ENCODE results near the gene RRP1B.
"Not testable (repeated sequence)": the region's sequence is repeated elsewhere in the genome, so short reads cannot be mapped to it uniquely, and the experiment has no call there.

The RRP1B gene

DNA sequence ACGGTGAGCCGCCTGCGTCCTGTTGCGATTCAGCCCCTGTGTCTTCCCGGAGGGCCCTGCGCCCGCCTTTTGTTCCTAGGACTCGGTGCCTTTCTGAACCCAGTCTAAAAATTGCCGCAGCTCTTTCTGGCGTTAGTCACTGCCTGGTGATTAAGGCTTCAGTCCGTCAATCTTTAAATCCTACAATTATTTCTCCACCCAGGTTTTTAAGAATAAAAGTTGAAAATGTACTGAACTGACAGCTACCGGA, 43.4 kb downstream of the RRP1B start:
- no peak for DNase-seq

DNA sequence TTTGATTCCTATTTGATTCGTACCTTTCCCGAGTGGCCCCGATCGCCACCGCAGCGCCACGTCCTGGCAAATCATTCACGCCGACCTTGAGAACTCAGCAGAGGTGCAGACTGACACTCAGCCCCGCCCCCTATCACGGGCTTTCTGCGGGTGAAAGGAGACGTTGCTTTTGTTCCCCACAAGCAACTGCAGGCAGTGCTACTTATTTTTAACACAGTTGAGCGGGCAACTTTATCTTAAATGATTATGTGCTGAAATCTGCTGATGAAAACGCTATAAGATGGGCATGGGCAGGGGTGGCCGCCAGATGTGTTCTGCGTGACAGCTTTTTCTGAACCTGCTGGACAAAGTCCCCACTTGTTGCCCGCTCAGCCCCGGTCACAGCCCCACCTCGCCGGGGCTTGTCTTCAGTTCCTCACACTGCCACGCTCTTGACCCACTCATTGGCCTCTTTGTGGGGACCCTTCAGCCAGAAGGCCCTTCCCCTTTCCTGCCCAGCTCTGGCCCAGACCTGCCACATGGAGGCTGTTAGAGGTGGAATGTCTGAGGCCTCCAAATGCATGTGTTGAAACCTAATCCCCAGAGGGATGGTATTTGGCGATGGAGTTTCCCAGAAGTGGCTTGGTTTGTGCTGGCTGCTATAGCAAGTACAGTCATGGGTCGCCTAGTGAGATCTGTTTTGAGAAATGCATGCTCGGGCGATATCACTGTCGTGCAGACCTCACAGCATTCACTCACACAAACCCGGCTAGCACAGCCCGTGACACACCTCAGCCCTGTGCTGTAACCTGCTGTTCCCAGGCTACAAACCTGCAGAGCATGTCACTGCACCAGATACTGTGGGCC, 43.9 kb downstream of the RRP1B start:
- no peak for DNase-seq

DNA sequence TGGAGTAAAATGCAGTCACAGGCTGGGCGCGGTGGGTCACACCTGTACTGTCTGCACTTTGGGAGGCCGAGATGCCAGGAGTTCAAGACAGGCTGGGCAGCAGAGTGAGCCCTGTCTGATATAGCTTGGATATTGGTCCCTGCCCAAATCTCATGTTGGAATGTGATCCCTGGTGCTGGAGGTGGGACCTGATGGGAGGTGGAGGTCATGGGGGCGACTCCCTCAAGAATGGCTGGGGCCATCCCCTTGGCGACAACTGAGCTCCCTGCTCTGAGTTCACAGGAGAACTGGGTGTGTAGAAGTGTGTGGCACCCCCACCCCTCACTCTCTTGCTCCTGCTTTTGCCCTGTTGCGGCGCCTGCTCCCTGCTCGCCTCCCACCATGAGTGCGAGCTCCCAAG, 48.1 kb downstream of the RRP1B start:
- DNase-seq = no peak

DNA sequence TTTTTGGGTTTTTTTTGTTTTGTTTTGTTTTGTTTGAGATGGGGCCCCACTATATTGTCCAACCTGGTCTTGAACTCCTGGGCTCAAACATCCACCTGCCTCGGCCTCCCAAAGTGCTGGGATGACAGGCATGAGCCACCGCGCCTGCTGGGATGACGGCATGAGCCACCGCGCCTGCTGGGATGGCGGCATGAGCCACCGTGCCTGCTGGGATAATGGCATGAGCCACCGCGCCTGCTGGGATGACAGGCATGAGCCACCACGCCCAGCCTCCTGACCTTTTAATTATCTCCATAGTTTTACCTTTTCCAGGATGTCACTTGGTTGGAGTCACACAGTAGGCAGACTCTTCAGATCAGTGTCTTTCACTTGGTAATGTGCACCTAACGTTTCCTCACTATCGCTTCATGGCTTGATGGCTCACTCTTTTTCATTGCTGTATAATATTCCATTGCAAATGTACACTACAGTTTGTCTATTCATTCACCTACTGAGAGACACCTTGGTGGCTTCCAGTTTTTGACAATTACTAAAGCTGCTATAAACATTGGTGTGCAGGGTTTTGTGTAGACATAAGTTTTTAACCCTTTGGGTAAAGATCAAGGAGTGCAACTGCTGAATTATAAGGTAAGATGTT, 49.5 kb downstream of the RRP1B start:
- no peak for DNase-seq

DNA sequence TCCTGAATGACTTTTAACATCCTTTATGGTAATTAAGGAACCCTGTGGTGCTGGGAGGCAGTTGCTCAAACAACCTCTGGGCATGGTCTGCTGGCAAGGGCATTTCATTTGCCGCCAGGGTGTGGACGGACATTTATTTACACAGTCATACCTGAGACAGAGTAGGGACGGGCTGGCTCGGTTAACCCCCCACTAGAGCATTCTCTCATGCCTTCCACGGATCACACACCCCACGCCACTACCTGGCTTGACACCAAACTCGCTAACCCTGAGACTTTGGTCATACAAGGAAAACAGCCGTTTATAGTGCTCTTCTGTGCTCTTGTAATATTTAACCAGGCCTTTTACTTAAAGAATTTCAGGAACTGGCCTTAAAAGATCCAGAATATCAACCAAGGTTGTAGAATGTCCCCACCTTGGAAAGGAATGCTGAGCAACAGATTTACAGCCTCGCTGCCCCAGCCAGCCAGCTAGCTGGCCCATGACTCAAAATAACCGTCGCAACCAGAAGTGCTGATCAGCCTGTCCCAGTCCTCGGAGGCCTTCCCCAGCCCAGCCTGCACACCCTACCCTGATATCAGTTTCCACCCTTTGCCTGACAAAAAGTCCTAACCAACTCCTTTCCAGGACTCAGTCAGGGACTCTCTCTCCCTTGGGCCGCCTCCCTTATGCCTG, 53.0 kb downstream of the RRP1B start:
- no peak for DNase-seq

DNA sequence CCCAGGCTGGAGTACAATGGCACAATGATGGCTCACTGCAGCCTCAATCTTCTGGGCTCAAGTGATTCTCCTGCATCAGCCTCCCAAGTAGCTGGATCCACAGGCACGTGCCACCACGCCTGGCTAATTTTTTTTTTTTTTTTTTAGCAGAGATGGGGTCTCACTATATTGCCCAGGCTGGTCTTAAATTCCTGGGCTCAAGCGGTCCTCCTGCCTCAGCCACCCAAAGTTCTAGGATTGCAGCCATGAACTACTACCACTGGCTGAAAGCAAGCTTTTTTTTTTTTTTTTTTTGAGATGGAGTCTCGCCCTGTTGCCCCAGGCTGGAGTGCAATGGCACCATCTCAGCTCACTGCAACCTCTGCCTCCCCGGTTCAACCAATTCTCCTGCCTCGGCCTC, 53.8 kb downstream of the RRP1B start:
- DNase-seq = not testable (repeated sequence)

DNA sequence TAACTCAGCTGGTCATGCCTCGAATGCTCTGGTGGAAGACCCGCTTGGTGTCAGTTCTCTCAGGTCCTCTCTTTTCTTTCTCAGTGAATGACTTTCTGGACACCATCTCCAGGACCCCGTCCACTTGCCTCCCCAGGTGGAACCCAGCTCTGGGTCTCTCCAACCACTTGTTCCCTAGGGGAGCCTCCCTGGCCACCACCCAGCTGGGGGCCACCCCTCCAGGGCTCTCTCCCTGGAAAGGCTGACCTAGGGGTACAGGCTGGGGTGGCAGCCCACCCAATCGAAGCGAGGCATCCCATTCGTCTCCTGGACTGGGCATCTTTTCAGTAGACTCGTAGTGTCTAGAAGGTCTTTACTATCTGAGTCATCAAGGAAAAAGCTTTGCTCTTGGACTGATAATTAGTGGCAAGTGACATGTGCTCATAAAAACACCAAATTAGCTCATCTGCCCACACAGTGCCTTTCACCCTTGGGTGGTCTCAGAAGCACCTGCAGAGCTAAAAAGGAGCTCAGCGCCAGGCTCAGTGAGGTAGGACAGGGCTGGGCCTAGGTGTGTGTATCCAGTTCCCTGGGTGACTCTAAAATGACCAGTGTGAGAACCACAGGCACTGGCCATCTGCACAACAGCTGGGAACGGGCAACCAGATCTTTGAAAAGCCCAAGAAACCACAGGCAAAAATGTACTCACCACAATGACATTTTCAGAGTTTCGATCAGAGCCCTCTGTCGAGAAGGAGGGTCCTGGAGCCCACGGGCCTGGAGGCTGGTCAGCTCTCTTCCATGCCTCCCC, 57.2 kb downstream of the RRP1B start:
- DNase-seq = no peak

DNA sequence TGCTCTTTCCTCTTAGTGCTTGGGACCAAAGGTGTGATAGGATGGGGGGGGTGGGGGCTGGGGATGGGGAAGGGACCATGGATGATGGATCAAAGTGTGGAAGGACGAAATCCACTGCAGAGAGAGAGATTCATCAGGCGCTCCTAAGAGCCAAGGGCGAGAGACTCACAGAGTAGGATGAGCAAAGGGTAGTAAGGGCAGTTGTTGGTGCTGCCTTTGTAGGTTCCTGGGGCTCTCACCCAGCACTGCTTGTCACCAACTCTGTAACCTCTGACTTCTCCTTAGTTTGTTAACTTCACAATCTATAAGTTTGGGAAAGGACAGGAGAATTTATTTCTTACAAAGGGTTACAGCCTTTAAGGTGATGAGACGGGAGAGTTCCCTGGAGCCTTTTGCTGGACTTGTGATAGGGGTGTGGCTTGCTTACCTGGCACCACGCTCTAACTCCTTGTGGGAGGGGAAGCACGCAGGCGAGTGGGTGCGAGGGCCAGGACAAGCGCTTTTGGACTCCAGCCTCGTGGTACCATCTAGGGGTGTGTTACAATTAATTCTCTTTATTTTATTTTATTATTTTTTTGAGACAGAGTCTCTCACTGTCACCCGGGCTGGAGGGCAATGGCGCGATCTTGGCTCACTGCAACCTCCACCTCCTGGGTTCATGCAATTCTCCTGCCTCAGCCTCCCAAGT, 58.0 kb downstream of the RRP1B start:
- no peak for DNase-seq

DNA sequence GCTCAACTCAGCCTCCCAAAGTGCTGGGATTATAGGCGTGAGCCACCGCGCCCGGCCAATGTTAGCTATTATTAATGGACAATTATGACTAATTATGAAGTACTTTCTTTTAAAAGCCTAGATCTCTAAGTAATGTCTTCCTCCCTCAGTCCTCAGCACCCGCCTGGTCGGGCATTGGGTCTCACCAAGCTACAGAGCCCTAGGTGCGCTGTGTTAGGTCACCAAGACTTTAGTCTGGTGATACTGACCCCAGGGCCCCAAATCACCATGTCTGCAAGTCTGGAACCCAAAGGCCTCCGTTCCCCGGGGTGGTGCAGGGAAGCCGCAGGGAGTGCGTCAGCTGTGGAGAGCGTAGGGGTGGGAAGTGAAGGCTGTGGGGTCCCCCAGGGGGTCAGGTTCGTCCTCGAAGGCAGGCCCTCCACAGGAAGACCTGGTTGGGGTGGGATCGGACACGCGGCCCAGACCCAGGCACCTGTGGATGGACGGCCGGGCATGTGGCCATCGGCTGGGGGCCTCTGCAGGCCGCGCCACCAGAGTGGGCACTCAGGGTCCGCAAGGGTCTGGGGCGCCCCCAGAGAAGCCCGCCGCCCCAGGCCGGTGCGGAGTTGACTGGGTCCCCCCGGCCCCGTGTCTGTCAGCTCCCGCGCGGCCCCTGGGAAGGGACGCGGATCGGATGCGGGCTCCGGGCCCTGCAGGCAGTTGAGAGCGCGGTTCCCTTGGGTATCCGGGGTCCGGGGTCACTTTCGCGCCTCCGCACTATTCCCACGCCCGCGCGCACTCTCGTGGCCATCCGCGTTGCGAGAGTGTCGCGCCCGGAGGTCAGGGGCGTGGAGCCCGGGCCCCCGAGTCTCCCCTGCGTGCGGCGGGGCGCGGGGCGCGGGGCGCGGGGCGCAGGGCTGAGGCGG, 58.9 kb downstream of the RRP1B start:
- DNase-seq = no peak

DNA sequence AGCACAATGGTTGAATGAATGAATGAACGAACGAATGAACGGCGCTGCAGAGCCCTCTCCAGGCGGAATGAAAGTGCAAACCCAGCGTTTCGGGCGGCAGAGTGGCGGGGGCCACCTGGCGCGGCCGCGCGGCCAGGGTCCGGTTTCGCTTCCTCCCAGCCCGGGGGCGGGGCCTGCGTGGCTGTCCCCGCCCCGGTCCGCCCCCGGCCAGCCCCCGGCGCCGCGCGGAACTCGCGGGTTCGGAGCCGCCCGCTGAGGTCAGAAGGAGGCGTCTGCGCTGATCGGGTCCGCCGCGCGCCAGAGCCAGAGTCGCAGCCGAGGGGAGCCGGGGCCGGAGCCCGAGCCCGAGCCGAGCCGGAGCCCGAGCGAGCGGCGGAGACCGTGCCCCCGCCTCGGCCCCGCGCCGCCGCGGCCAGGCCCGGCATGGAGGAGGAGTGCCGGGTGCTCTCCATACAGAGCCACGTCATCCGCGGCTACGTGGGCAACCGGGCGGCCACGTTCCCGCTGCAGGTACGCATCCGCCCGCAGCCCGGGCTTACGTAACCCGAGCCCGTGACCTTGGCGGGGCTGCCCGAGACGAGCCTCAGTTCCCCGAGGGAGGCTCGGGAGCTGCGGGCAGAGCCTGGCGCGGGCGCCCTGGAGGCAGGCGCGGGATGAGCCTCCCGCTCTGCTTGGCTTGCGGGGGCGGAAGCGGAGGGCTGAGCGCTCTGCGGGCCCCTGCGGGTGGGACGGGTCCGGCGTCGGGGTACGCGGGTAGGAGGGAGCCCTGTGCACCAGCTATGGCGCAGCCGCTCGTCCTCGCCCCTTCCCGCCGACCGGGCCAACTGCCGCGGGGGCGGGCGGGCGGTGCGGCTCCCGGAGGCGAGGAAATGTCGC, 59.8 kb downstream of the RRP1B start, which contains the start of gene PDXK:
PDXK (plus strand) TSS at position 258 of the 876 bp plus-strand sequence; CDS start at position 424, 166 bp downstream.
- peak; percentile 83 for DNase-seq

DNA sequence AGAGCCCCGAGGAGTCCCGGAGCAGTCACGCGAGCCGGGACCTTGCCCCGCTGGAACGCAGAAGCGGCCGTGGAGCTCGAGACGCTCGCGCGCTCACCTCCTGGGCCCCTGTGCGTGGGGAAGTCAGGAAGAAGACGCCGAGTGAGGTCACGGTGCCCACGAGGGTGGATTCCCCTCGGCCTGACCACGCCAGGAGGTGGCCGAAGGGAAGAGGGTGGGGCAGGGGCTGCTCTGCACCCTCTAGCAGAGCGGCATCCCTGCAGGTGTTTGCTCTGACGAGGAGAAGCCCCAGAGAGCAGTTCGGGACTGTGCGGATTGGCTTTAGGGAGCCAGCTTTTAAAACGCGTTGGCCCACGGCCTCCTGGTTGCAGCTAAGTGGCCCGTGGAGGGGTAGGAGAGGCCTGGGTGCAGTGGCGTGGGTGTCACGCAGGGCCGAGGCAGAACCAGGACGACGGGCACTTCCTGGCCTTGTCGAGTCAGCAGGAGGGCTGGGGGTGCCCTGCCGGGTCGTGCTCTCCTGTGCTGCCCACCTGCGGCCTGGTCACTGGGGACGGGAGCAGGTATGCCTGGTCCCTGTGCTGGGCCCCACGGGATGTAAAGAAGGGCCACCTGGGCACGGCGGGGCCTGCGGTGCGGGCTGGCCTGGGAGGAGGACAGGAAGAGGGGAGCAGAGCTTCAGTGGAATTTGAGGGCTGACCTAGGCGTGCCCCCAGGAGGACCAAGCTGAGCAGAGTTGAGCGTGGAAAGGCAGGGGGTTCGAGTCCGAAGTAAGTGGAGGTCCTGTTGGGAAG, 60.6 kb downstream of the RRP1B start:
- DNase-seq = no peak

DNA sequence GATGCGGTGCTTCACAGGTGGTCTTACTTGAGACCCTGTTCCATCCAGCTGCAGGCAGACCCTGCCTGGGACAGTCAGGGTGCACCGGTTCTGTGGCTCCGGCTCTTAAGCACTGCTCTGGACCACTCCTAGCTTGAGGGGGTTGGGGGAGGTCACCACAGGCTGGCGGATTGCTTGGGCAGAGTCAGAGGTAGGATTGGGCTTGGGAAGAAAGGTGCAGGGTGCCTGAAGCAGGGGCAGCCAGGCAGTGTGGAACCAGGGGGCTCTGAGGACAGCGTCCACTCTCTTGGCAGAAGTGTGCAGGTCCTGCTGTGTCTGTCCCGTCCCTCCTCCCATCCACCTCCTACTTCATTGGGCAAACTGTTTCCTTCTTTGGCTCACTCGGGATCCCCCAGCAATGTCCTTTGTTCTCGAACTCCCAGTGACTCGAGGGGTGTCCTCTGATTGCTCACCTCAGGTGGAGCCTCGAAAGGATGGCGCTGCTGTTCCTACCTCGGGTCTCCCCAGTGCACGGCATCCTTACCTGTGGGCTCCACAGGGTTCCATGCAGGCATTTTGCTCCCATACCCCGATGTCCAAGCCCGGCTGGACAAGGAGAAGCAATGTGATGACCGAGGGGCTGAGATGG, 61.3 kb downstream of the RRP1B start:
- DNase-seq = no peak

DNA sequence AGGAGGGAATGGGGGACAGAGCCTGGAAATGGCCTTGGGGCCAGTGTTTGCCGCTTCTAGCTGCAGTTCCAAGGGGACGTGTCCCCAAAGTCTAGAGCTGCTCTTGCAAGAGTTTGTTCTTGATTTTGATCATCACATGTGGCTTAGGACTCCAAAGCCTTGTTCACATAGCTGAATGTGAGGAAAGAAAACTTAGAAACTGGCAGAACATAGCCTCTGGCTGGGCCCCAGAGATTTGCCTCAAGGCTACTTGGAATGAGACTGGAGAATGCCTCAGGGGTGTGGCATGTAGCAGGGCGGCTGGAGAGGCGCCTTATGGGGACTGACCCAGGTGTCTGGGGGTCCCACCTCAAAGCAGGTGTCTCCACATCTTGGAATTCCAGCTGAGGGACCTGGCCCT, 61.8 kb downstream of the RRP1B start:
- no peak for DNase-seq

DNA sequence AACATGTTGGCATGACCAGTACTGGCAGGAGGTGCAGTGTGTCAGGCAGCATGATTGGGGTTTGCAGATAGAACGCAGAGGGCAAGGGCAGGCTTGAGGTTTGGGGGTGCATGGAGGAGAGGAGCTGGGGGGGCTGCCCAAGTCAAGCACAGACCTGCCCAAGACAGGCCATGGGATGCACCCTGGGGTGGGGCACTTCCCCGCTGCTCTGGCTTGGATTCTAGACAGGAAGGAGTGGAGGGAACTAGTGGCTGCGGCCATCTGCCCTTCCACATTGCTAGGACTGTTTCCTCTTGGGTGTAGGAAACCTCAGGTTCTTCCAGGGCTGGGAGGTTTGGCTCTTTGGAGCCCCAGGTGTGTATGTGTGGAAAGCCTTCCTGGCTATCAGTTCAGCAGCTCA, 62.6 kb downstream of the RRP1B start:
- DNase-seq = no peak

DNA sequence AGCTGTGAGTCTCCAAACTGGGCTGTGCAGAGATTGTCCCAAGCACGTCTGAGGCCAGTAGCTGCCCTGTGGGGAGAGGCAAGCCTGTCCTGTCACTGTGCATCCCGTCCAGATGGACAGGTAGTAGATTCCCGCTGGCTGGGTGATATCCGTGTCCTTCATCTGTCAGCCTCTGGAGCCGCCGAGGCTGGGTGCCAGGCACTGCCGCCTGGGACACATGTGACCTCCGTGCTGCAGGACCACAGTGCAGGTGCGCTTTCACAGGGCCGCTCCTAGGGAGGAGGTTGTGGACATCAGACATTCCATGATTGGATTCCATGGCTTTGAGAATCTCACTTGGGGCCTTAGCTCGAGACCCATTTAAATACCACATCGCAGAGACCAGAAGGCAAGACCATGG, 64.3 kb downstream of the RRP1B start:
- no peak for DNase-seq

DNA sequence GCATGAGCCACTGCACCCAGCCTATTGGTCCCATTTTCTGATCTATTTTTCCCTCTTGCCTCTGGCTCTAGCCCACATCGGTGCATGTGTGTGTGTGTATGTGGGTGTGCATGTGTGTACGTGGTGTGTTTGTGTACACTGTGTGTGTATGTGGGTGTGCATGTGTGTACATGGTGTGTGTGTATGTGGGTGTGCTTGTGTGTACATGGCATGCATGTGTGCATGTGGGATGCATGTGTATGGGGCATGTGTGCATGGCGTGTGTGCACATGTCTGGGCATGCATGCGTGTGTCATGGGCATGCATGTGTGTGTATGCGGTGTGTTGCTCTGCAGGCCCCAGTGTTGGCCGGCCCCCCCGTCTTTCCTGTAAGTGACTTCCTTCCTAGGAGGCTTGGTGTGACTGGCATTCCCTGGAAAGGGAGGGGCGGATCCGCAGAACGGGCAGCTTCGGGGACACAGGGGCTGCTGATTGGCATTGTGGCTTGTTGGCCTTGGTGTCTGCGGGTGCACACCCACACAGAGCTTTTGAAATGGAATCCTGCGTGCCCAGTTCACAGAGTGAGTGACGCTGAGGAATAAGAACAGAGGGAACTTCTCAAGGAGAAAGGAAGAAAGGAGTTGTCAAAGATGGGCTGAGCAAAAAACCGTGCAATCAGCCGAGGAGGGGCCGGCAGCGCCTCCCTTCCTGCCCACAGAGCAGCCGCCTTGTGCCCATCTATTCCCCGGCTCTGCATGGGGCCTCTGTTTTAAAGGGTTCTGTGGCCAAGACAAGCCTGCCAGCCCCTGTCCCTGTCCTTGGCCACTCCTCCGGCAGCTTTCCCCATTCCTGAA, 67.5 kb downstream of the RRP1B start:
- no peak for DNase-seq

DNA sequence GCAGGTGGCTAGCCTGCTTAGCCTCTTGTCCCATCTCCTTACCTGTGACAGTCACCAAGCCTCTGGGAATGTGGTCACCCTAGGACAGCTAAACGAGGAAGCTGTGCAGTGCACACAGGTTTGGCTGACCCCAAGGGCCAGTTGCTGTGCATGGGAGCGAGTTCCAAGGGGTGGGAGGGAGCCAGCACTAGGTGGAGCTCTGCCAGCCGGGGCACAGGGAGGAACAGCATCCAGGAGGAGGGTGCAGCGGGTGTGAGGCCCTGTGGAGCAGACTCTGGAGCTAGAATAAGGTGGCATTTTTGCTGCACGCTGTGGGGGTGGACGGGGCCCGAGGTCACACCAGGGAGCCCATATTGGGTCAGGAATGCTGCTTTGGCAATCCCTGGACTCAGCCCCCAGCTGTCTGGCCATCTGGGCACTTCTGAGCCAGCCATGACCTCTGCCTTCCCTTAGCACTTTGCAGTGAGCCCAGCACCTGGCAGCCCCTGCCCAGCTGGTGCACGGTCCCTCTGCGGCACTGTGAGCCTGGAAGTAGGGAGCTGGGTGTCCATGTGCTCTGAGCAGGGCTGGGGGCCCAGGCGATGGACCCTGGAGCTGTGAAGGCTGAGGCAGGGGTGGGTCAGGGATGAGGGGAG, 68.3 kb downstream of the RRP1B start:
- DNase-seq = no peak

DNA sequence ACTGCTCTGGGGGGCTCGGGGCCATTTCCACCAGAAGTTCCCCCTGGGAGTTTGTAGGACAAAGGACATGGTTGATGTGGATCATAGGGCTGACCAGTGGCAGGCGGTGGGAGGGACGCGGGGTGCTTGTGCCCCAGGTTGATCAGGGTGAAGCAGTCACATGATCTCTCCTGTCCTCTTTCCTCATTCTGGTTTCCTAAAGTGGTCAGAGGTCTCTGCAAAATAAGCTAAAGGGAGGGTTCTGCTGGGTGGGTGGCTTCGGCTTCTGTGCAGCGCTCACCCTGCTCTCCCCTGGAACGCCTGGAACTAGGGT, 68.8 kb downstream of the RRP1B start:
- no peak for DNase-seq
